Astrocyte of the hippocampus (primary cell): ENCODE results near the gene KRT1.

ENCODE experiments used
- DNase-seq: peaks from one replicate; pipeline ENCODE4 v3.0.0; 2011; ENCODE audit warnings: low read depth, low spot score

KRT1 gene

GRCh38 chr12:52698651-52699340 lies 18.6 kb upstream of the KRT1 start:
- no peak for DNase-seq

GRCh38 chr12:52697058-52697582 lies 16.9 kb upstream of the KRT1 start:
- DNase-seq, result no peak

- DNase-seq, result no peak
Observed at GRCh38 chr12:52696588-52696987, 16.4 kb upstream of the KRT1 start.

- no peak for DNase-seq
Observed at GRCh38 chr12:52695039-52695438, 14.8 kb upstream of the KRT1 start.

- DNase-seq, result no peak
Observed at GRCh38 chr12:52694151-52694550, 13.9 kb upstream of the KRT1 start.

- no peak for DNase-seq
Observed at GRCh38 chr12:52693261-52693660, 13.1 kb upstream of the KRT1 start.

GRCh38 chr12:52692254-52692653 lies 12.0 kb upstream of the KRT1 start:
- no peak for DNase-seq

GRCh38 chr12:52691841-52692150 lies 11.6 kb upstream of the KRT1 start:
- no peak for DNase-seq

GRCh38 chr12:52691076-52691840 lies 11.1 kb upstream of the KRT1 start:
- DNase-seq, result peak; percentile 9

GRCh38 chr12:52690351-52691075 lies 10.3 kb upstream of the KRT1 start:
- no peak for DNase-seq

- no peak for DNase-seq
Observed at GRCh38 chr12:52689936-52690335, 9.7 kb upstream of the KRT1 start.

- no peak for DNase-seq
Observed at GRCh38 chr12:52689239-52689638, 9.0 kb upstream of the KRT1 start.

- DNase-seq, result no peak
Observed at GRCh38 chr12:52688481-52688880, 8.3 kb upstream of the KRT1 start.

- no peak for DNase-seq
Observed at GRCh38 chr12:52687497-52688385, 7.5 kb upstream of the KRT1 start.

GRCh38 chr12:52686756-52687487 lies 6.7 kb upstream of the KRT1 start:
- no peak for DNase-seq

- DNase-seq, result no peak
Observed at GRCh38 chr12:52686063-52686462, 5.9 kb upstream of the KRT1 start.

- DNase-seq, result no peak
Observed at GRCh38 chr12:52685406-52685890, 5.2 kb upstream of the KRT1 start.

- no peak for DNase-seq
Observed at GRCh38 chr12:52684431-52684830, 4.2 kb upstream of the KRT1 start.

- no peak for DNase-seq
Observed at GRCh38 chr12:52683575-52684300, 3.5 kb upstream of the KRT1 start.
